ENCODE results near the gene ANK2.

ANK2 gene

DNA sequence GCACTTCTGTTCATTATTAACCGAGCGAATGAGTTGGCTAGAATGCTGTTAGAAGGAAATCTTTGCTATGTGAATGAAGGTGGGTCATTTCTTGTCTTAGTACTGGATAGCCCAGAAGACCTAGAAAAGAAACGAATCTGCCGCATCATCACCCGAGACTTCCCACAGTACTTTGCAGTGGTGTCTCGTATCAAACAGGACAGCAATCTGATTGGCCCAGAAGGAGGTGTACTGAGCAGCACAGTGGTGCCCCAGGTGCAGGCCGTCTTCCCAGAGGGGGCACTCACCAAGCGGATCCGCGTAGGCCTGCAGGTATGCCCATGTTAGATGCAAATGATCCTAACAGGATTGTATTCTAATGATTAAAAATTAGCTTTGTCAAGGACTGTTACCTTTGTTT, 286.3 kb downstream of the ANK2 start:
- DNase-seq (ENCODE audit: low spot score) (no peak), FAIRE-seq (no peak)

DNA sequence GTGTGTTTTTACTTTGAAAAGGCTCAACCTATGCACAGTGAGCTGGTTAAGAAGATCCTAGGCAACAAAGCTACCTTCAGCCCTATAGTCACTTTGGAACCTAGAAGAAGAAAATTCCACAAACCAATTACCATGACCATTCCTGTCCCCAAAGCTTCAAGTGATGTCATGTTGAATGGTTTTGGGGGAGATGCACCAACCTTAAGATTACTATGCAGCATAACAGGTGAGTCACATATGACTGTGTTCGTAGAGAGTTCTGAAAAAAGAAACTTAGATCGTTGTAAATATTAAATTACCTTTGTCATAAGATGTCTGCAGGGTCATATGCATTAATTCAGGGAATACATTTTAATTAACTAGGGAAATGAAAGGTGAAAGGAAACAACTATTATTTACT, 287.1 kb downstream of the ANK2 start:
- no peak for DNase-seq (ENCODE audit: low spot score)

DNA sequence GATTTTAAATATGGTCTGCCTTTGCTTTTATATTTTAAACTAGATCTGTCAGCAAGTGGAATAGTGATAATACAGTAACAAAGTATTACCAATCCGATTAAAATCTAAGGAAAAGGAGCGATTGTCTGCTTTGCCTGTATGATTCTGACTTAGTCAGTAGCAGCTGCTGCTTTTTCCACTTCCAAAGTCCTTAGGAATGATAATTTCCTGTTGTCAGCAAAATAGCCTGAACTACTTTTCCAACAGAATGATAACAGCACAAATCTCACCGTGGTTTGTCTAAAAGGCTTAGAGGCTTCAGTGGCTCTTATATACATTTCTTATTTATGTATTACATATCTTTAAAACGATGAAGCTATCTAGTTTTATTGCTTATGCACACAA, 290.0 kb downstream of the ANK2 start:
- FAIRE-seq (no peak), DNase-seq (ENCODE audit: low spot score) (no peak)

More for the DNA sequence above, 287.1 kb downstream of the ANK2 start:
- no peak for FAIRE-seq

DNA sequence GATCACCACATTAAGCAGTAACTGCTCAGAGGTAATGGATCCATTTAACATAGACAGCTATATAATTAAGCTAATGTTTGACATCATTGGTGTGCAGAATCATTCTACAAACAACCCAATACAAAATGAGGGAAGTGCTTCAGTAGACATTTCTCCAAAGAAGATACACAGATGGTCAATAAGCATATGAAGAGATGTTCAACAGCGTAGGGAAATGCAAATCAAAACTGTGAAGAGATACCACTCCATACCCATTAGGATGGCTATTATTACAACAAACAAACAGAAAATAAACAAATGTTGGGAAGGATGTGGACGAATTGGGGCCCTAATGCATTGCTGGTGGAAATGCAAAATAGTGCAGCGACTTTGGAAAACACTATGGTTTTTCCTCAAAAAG, 294.6 kb downstream of the ANK2 start:
- FAIRE-seq (no peak), DNase-seq (ENCODE audit: low spot score) (no peak)

DNA sequence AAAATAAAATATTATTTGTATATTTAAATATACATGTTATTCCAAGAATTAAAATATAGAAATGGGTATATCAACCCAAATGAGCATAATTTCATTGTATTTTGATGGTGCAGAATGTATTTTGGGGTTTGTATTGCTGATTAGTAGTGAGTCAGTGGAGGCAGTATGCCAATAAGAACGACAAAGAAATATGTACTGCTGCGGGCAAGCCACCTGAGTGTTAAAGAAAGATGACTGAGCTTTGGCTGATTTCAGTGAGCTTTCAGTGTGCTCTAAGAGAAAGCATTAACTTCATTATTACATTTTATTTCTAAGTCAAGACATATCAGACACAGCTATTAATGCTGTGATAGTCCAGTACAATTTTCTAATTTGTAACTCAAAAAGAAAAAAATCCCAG, 297.8 kb downstream of the ANK2 start:
- no peak for DNase-seq (ENCODE audit: low spot score)
- no peak for FAIRE-seq

DNA sequence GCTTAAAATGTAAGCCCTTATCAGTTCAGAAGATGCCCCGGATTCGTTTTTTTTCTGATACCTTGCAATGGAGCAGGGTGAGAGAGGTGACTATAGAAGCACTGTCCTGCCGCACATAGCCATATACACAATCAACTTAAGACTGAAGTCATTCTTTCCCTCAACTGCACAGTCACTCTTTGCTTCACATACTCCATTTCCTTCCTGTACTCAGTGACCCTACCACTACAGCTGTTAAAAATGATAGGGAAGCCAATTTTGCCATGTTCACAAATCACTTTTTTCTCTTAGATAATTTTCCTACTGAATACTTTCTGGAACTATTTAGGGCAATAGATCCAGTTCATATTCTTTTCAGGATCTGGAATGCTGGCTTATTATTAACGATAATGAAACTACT, 300.0 kb downstream of the ANK2 start:
- FAIRE-seq (no peak), DNase-seq (ENCODE audit: low spot score) (no peak)

DNA sequence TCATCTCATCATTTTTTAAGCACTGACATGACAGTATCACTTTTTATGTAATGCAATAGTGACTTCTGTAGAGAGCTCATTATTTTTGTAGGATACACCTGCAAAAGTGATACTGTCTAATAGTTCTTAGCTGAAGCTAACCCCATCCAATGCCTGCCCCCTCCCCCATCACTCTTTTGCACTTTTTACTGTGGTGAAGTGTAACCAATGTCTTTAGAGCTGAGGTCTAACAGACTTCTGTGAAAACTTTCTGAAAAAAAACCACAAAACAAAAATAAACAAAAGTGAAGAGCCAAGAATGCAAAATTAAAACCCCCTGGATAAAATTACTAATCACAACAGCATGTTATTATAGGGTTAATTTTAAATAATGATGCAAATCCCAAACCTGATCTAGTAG, 301.1 kb downstream of the ANK2 start:
- no peak for DNase-seq (ENCODE audit: low spot score)
- no peak for FAIRE-seq

DNA sequence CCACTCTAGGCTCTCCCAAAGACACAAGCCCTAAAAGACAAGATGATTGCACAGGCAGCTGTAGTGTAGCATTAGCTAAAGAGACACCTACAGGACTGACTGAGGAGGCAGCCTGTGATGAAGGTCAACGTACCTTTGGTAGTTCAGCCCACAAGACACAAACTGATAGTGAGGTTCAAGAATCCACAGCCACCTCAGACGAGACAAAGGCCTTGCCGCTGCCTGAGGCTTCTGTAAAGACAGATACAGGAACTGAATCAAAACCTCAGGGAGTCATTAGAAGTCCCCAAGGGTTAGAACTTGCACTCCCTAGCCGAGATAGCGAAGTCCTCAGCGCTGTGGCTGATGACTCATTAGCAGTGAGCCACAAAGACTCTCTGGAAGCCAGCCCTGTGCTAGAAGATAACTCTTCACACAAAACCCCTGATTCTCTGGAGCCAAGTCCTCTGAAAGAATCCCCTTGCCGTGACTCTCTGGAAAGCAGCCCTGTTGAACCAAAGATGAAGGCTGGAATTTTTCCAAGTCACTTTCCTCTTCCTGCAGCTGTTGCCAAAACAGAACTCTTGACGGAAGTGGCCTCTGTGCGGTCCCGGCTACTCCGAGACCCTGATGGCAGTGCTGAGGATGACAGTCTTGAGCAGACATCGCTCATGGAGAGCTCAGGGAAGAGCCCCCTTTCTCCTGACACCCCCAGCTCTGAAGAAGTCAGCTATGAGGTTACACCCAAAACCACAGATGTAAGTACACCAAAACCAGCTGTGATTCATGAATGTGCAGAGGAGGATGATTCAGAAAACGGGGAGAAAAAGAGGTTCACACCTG, 306.3 kb downstream of the ANK2 start:
- FAIRE-seq (peak; percentile 75), DNase-seq (ENCODE audit: low spot score) (peak; percentile 89)

DNA sequence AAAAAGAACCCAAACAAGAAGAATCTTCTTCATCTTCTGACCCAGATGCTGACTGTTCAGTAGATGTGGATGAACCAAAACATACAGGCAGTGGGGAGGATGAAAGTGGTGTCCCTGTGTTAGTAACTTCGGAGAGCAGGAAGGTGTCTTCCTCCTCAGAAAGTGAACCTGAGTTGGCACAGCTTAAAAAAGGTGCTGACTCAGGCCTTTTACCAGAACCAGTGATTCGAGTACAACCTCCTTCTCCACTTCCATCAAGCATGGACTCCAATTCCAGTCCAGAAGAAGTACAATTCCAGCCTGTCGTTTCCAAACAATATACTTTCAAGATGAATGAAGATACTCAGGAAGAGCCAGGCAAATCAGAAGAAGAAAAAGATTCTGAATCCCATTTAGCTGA, 307.0 kb downstream of the ANK2 start:
- FAIRE-seq (peak; percentile 46), DNase-seq (ENCODE audit: low spot score) (no peak)

DNA sequence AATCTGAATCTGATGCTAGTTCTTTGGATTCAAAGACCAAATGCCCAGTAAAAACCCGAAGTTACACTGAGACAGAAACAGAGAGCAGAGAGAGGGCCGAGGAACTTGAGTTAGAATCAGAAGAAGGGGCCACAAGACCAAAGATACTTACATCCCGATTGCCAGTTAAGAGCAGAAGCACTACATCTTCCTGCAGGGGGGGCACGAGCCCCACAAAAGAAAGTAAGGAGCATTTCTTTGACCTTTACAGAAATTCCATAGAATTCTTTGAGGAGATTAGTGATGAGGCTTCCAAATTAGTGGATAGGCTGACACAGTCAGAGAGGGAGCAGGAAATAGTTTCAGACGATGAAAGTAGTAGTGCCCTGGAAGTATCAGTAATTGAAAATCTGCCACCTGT, 309.3 kb downstream of the ANK2 start:
- FAIRE-seq (no peak), DNase-seq (ENCODE audit: low spot score) (no peak)

DNA sequence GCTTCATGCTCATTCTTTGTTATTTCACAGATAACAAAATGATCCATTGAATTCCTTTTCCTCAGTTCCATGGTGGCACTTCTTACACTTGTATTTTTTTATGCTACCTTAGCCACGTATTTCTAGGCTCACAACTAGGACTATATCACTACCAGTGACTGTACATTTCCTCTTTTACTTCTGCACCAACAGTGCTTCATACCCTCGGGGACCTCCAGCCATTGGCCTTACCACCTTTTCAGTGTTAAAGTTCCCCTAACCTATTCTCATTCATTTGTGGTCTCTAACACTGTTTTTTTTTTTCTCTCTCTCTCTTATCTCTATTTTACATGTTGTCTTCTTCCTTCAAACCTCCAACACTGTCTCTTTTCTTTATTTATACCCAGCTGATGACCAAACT, 315.9 kb downstream of the ANK2 start:
- no peak for FAIRE-seq
- no peak for DNase-seq (ENCODE audit: low spot score)

DNA sequence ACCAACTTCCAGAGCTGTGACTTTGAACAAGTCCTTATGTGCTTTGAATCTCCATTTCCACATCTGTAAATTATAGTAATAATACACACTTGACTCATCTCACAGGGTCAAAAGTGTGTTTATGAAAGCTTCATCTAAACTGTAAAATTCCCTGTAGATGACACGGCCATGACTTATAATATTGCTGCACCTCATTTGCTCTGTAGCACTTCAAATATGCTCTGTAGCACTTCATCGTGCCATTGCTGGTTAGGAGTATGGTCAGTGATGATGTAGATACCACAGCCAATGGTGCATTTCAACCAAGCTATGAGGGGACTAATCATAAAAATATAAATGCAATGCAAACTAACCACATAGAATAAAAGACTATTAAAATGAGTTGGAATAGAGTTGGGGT, 318.6 kb downstream of the ANK2 start:
- FAIRE-seq, result no peak
- DNase-seq (ENCODE audit: low spot score), result no peak

DNA sequence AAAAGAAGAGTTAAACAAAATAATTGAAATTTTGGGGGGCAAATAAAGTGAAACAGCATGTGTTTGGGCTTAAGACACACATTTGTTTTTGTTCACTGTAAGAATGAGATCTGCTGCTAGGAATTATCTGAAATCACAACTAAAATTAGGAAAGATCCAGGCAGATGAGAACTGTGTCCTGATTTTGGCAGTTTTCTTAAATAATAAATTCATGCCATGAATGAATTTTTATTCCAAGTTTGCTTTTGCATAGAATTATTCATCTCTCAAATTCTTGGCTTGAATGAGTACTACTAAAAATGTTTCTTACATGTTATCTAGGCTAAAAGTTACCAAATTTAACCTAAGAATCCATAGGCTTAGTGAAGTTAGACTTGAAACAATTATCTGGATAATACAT, 321.7 kb downstream of the ANK2 start:
- FAIRE-seq, result no peak
- DNase-seq (ENCODE audit: low spot score), result no peak

DNA sequence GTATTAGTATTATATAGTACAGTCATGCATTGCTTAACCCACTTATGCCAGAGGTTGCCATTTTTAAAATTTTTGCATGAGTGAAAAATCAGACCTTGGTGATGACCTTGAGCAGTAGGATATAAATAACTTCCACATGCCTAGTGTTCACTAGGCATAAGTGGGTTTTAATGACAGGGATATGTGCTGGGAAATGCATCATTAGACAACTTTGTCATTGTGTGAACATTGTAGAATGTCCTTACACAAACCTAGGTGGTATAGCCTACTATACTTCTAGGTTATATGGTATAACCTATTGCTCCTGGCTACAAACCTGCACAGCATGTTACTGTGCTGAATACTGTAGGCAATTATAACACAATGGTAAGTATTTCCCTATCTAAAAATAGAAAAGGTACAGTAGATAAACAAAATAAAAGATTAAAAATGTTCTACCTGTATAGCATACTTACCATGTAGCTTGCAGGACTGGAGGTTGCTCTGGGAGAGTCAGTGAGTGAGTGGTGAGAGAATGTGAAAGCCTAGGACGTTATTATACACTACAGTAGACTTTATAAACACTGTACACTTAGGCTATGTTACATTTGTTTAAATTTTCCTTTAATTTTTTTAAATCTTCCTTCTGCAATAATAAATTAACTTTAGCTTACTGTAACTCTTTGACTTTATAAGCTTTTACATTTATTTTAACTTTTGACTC, 326.7 kb downstream of the ANK2 start:
- FAIRE-seq, result no peak
- DNase-seq (ENCODE audit: low spot score), result no peak

DNA sequence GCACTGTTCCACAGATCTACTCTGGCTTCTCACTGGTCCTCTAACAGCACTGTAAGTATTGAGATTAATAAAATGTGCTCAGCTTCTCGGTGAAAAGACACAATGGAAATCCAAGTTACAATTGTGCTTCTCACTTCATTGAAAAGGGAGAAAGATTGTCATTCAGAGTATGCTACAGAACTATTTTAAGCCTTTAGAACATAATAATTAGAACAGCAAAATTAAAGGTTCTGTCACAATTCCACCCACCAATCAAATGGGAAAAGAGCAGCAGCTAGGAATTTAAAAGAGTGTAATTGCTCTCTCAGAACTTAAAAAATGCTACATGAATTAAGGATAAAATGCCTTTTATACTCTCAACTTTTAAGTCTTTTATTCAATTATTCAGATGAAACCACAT, 329.4 kb downstream of the ANK2 start:
- DNase-seq (ENCODE audit: low spot score) (no peak), FAIRE-seq (no peak)

DNA sequence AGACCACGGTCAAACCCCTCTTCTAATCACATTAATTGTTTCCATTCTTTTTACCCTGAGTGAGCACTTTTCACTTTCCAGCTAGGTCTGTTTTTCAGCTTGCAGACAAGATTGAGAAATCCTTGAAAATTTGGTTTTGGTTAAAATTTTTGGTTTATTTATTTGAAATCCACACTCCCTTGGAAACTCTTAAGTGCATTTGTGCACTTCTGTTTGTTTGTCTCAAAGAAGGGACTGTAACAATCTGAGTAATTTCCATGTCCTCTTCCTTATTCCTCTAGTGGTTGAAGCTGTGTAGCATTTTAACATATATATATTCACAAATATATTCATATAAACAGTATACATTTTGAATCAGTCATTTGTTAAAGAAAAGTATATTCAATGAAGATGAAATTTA, 333.3 kb downstream of the ANK2 start:
- DNase-seq (ENCODE audit: low spot score), result no peak
- FAIRE-seq, result no peak

DNA sequence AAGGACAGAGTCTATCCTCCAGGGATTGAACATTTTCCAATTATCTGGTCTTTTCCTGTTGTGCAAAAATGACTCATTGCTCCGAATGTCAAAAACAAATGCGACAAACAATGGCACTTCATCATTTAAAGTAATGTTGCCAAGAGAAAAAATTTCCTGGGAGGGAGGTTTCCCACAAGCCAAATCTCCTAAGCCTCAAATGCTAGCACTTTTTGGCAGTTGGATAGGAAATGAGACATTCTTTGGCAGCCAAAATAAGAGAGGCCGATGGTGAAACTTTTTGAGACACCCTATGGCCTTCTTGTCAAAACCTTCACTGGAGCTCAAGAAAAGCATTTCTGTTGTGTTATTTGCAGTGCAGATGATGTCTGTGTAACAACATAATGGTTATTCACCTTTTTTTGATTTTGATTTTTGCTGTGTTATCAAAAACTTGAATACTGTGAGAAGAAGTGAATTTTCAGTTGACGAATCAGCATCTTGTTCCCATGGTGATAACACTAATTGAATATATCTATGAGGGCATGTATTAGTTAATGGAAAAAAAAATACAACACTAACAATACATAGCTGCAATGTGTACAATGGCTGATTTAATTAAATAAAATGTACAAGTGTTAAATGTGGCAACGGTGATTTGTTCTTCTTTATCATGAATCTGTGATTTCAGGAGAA, 333.8 kb downstream of the ANK2 start:
- DNase-seq (ENCODE audit: low spot score), result peak; percentile 36
- no peak for FAIRE-seq

DNA sequence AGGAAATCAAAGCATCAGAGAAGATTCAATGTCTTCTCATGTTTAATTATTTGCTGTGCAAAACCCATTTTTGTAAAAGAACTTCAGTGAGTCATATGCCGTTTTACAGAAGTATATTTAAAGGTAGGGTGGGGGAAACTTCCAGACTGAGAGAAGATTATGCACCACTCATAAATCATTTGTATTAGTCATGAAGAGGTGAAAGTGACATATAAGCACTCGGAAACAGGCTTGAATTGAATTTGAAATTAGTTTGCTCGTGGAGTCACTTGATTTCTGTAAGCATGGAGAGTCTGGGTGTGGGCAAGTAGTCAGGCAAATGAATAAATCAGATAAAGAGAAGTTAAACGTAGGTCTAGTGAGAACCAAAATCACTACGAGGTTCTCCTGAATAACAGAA, 335.1 kb downstream of the ANK2 start:
- peak; percentile 56 for DNase-seq (ENCODE audit: low spot score)
- FAIRE-seq, result no peak

DNA sequence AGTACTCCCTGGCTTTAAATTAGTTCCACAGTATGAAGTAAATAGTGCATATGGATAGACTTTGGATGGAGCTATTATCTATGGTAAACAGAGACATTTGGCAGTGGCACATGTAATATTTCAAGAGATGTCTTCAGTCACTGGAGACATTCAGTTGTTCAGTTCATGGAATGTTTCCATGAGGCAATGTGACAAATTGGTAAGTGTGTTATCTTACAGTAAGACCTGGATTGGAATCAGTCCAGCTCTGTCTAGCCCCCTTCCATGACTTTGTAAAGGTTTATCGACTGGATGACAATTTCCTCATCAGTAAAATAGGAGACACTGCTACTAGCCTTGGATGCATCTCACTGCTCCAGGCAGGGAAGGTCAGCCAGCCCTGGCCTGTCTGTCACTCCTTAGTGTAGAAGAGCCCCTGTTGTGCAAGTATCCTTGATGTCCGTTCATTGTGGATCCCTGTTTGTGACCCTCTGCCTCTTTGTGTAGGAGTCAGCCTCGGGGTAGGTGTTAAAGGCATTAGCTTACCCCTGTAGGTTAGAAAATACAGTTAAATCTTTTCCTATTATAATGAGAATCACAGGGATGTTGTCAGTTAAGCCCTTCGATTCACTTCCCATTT, 335.9 kb downstream of the ANK2 start:
- DNase-seq (ENCODE audit: low spot score) (no peak), FAIRE-seq (no peak)

DNA sequence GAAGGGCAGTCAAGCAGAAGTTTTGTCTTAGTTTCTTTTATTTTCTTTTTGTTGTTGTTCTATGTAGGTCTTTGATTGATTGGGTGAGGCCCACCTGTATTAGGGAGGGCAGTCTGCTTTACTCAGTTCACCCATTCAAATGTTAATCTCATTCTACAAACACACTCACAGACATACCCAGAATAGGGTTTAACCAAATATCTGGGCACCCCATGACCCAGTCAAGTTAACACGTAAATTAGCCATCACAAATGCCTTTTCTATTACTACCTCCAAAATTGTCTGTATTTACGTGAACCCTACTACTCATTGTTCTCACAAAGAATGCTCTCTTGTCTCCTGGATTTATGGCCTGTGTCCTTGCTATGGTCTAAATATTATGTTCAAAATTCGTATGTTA, 339.7 kb downstream of the ANK2 start:
- FAIRE-seq (no peak), DNase-seq (ENCODE audit: low spot score) (no peak)

DNA sequence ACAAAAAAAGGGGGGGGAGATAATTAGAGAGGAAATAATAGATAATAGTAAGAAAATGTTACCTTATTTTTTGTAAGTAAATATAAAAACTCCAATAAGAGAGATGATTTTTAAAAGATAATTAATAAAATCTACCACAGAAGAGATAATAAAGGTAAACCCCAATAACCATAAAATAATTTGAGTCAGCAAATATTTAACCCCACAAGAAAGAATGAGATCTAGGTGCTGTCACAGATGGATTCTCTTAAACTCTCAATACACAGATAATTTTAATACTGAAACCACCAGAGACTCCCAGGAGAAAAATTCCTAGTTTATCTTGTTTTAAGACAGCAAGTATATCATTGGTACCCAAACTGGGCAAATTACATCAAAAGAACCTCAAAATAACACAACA, 341.4 kb downstream of the ANK2 start:
- FAIRE-seq (no peak), DNase-seq (ENCODE audit: low spot score) (no peak)

DNA sequence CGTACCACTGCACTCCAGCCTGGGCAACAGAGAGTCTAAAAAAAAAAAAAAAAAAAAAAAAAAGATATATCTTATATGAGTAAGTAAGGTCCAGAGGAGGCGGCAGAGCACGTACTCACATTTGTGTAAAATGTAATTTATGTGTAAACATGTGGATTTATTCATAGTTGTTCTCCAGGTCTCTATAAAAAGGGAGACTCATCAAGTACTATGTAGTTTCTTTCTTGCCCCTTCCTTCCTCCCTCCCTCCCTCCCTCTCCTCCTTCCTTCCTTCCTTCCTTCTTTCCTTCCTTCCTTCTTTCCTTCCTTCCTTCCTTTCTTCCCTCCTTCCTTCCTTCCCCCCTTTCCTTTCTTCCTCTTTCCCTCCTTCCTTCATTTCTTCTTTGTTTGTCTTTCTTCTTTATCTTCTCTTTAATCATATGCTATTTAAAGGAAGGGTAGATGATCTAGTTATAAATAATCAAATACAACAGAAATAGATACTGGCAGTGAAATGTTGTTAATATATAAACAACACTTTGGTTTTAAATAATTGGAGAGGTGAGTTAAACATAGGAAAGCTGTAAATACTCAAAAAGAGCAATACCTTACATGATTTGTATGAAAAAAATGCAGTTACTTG, 344.8 kb downstream of the ANK2 start:
- DNase-seq (ENCODE audit: low spot score) (no peak), FAIRE-seq (no peak)

Data from urothelium cell line (cell line).